Activated T-cell treated with anti-CD3 and anti-CD28 coated beads for 24 hours (primary cell): ENCODE measurements around the gene TBC1D21.
"Not testable (repeated sequence)": the region's sequence is repeated elsewhere in the genome, so short reads cannot be mapped to it uniquely, and the experiment has no call there.

Source experiments
- DNase-seq: peaks from one replicate; pipeline ENCODE4 v3.0.0-alpha.2; 2020; ENCODE audit warnings: low read depth

The TBC1D21 gene

GRCh38 chr15:73930371-73930770 is 57.0 kb downstream of the TBC1D21 start:
- no peak for DNase-seq

- no peak for DNase-seq
These were observed 57.5 kb downstream of the TBC1D21 start for GRCh38 chr15:73930790-73931281.

- DNase-seq, result no peak
These were observed 58.1 kb downstream of the TBC1D21 start for GRCh38 chr15:73931441-73931840.

GRCh38 chr15:73932381-73933191 is 59.2 kb downstream of the TBC1D21 start:
- DNase-seq, result no peak

GRCh38 chr15:73934281-73934680 is 60.9 kb downstream of the TBC1D21 start:
- no peak for DNase-seq

GRCh38 chr15:73935547-73935946 is 62.2 kb downstream of the TBC1D21 start:
- no peak for DNase-seq

GRCh38 chr15:73936181-73936580 is 62.8 kb downstream of the TBC1D21 start:
- DNase-seq, result no peak

- DNase-seq, result no peak
These were observed 63.4 kb downstream of the TBC1D21 start for GRCh38 chr15:73936588-73937290.

GRCh38 chr15:73937296-73937695 is 63.9 kb downstream of the TBC1D21 start:
- no peak for DNase-seq

GRCh38 chr15:73937726-73938125 is 64.4 kb downstream of the TBC1D21 start:
- no peak for DNase-seq

GRCh38 chr15:73938516-73938915 is 65.2 kb downstream of the TBC1D21 start:
- DNase-seq, result not testable (repeated sequence)
